Astrocyte of the cerebellum (primary cell): ENCODE measurements around the gene RTL9.

Source experiments
- DNase-seq: peaks from one replicate; pipeline ENCODE4 v3.0.0-alpha.2; 2011; ENCODE audit warnings: low read depth
- H3K4me3 ChIP-seq: 2 replicates; pipeline ENCODE4 v1.5.1; 2011; ENCODE audit warnings: mild to moderate bottlenecking, low read depth, low read length, moderate library complexity
- in situ Hi-C: cut with HindIII; loops from 2 replicates; pipeline ENCODE4 v1.10.0; 2017; ENCODE audit warnings: low sequenced_read_pairs
- TF ChIP-seq, protein P1 (sequence below): IDR thresholded peaks from 2 replicates; pipeline ENCODE4 v1.5.1; 2012; ENCODE audit warnings: low read length, low read depth, moderate library complexity, mild to moderate bottlenecking; ENCODE audit errors: missing control alignments

Gene RTL9

DNA sequence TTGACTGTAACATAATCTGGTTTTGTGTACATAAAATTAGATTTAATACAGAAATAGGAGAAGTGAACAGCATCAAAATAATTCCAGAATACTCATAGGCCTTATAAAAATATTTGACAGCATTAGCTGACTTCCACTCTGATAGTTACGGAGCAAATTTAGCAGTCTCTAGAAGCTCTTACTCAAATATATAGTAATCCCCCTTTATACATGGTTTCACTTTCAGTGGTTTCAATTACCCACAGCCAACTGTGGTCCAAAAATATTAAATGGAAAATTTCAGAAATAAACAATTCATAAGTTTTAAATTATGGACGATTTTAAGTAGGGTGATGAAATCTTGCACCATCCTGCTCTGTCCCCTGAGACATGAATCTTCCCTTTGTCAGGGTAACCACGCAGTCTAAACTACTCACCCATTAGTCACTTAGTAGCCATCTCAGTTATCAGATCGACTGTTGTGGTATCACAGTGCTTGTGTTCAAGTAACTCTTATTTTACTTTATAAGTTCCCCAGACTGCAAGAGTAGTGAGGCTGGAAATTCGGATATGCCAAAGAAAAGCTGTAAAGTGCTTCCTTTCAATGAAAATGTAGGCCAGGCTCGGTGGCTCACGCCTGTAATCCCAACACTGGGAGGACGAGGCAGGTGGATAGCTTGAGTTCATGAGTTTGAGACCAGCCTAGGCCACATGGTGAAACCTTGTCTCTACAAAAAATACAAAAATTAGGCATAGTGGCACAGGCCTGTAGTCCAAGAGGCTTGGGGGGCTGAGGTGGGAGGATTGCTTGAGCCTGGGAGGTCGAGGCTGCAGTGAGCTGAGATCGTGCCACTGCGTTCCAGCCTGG is 17.2 kb upstream of the RTL9 start:
- TF ChIP-seq, protein P1, sequence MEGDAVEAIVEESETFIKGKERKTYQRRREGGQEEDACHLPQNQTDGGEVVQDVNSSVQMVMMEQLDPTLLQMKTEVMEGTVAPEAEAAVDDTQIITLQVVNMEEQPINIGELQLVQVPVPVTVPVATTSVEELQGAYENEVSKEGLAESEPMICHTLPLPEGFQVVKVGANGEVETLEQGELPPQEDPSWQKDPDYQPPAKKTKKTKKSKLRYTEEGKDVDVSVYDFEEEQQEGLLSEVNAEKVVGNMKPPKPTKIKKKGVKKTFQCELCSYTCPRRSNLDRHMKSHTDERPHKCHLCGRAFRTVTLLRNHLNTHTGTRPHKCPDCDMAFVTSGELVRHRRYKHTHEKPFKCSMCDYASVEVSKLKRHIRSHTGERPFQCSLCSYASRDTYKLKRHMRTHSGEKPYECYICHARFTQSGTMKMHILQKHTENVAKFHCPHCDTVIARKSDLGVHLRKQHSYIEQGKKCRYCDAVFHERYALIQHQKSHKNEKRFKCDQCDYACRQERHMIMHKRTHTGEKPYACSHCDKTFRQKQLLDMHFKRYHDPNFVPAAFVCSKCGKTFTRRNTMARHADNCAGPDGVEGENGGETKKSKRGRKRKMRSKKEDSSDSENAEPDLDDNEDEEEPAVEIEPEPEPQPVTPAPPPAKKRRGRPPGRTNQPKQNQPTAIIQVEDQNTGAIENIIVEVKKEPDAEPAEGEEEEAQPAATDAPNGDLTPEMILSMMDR, result no peak
- no peak for DNase-seq
- in situ Hi-C loops, result no loop called here
- H3K4me3 ChIP-seq, result no peak overlapping the region

DNA sequence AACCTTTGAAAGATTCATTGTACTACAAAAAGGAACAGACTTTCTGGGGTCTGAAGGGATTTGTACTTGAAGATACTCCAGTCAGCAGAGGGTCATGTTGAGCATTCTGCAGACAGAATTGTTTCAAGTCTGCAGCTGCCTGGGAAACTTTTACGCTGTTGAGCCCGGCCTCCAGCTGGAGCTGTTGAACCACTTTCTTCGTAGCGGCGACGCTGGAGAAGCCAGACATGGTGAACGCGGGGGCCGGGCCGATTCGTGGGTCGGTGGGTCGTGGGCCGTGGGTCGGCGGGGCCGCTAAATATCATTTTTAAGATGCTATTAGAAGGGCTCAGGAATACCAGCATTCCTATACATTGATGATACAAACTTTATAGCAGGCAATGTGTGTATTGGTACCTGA is 12.0 kb upstream of the RTL9 start:
- H3K4me3 ChIP-seq, result no peak overlapping the region
- DNase-seq, result no peak
- in situ Hi-C loops, result no loop called here
- TF ChIP-seq, protein P1, result no peak

DNA sequence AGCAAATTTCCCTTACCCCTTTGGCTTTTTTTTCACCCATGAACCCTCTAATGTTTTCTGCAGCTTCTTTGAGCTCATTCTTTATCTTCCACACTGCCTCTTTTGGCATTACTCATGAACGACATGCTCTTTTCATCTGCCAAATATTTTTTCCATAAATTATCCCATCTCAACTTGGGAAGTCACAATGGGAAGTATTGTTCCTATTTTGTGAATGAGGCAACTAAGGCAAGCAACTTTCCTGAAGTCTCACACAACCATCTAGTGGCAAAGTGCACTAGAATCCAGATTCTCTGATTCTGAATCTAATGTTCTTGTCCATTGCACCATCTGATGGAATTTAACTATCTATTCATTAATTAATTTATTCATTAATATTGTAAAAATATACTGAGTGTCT is 625 bp downstream of the RTL9 start:
- TF ChIP-seq, protein P1, result no peak
- no peak overlapping the region for H3K4me3 ChIP-seq
- in situ Hi-C loops, result no loop called here
- DNase-seq, result no peak

DNA sequence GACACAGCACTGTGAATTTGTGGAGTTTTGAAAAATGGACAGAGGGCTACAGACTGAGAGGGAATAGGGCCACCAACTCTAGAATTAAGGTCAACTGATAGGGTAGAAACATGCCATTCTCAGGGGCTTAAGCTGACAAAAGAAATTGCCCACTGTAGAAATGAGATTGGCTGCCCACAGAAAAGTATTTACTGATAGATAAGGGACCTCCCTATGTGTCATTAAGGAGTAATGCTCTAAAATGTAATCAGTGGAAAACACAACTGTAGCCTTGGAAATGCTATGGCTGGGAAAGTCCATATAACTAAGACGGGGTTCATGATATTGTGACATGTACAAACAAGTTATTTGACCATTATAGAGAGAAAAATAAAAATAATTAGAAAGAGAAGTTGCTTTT is 4.6 kb downstream of the RTL9 start:
- in situ Hi-C loops, result no loop called here
- TF ChIP-seq, protein P1, result no peak
- H3K4me3 ChIP-seq, result no peak overlapping the region
- DNase-seq, result no peak

DNA sequence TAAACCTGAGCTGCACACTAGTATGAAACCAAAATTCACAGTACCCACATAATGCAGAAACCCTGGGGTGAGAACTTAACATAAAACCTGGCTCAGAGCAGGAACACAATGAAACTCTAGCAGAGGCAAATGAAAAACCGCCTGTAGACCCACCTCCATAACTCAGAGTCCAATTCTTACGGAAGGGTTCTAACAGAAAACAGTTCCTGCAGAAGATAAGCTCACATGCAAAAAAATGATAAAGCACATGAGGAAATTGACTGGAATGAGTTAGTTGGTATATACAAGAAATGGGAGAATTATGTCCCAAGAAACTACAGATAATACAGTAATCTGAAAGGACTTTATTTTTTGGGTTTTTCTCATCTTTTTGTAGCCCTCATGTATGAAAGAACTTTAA is 14.7 kb downstream of the RTL9 start:
- no peak overlapping the region for H3K4me3 ChIP-seq
- in situ Hi-C loops, result no loop called here
- TF ChIP-seq, protein P1, result no peak
- no peak for DNase-seq

DNA sequence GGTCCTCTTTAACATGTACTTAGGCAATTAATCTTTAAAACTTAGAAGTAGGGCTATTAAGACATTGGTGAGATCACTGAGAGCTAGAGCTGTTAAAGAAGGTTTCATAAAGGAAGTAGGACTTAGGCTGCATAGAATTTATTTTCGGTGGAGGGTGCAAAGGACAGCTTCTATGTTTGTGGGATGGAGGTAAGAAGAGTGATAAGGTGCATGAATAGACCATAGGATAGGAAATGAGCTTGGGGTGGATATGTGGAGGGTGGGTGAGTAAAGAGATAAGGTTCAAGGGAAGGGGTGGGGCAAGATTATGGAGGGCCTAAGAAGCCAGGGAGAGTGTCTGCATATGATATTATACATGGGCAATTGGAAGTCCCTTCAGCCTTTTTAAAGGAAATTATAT is 15.9 kb downstream of the RTL9 start:
- no peak overlapping the region for H3K4me3 ChIP-seq
- TF ChIP-seq, protein P1, result no peak
- no peak for DNase-seq
- in situ Hi-C loops, result no loop called here

DNA sequence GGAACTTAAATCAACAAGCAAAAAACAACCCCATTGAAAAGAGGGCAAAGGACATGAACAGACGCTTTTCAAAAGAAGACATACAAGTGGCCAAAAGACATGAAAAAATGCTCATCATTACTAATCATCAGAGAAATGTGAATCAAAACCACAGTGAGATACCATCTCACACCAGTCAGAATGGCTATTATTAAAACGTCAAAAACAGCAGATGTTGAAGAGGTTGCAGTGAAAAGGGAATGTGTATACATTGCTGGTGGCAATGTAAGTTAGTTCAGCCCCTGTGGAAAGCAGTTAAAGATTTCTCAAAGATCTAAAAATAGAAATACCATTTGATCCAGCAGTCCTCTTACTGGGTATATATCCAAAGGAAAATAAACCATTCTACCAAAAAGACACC is 22.6 kb downstream of the RTL9 start:
- in situ Hi-C loops, result no loop called here
- no peak for DNase-seq
- TF ChIP-seq, protein P1, result no peak

More for the DNA sequence above, 22.6 kb downstream of the RTL9 start:
- H3K4me3 ChIP-seq, result no peak overlapping the region
